ENCODE results near the gene HOMER2.

HOMER2 gene

GRCh38 chr15:82874267-82874666, 78.3 kb downstream of the HOMER2 start:
- Histone ChIP-seq H3K4me2 (ENCODE audit: insufficient read depth, low read length, poor library complexity, severe bottlenecking) (no peak overlapping the region), H3K27ac (replicated peaks; ENCODE audit: low read length) (no peak overlapping the region), H3K4ac (ENCODE audit: low read length) (no peak overlapping the region), H3K36me3 (replicated peaks in 1 of 2; ENCODE audit: control insufficient read depth in 2 of 2, insufficient read depth in 2 of 2, low read length in 2 of 2) (peaks cover 0 to 14% of the 10 kb centered on the region in 2 donors), H4K91ac (ENCODE audit: low read depth, low read length, poor library complexity) (no peak overlapping the region), H3K18ac (ENCODE audit: low read length) (no peak overlapping the region), H3K9me3 (replicated peaks in 1 of 2; ENCODE audit: control insufficient read depth in 2 of 2, insufficient read depth in 1 of 2, low read depth in 1 of 2, low read length in 2 of 2) (no peaks in the 10 kb centered on the region), H2AK5ac (ENCODE audit: low read depth, low read length) (no peak overlapping the region), H3K4me3 (ENCODE audit: low read length in 2 of 2) (no peak overlapping the region), H2BK5ac (ENCODE audit: low read length) (no peak overlapping the region), H3K27me3 (ENCODE audit: control insufficient read depth in 3 of 3, insufficient read depth in 3 of 3, low read depth in 1 of 3, low read length in 3 of 3) (no peaks in the 10 kb centered on the region), H2BK120ac (ENCODE audit: low read depth, low read length) (no peak overlapping the region), H3K14ac (ENCODE audit: low read length) (no peak overlapping the region), H3K79me1 (ENCODE audit: low read depth, low read length) (no peaks in the 10 kb centered on the region), H4K8ac (ENCODE audit: low read depth, low read length) (no peak overlapping the region), H2AFZ (ENCODE audit: low read length) (no peak overlapping the region), H3K9ac (ENCODE audit: low read depth, low read length, poor library complexity) (no peak overlapping the region), H3K4me1 (ENCODE audit: control insufficient read depth in 2 of 2, insufficient read depth in 1 of 2, low read depth in 1 of 2, low read length in 2 of 2) (no peaks in the 10 kb centered on the region), H3K23ac (ENCODE audit: low read depth, low read length, poor library complexity) (no peak overlapping the region), H2BK12ac (ENCODE audit: low read length) (no peak overlapping the region), H2BK15ac (ENCODE audit: low read length) (no peak overlapping the region)
- DNase-seq (ENCODE audit: low spot score): no peak
- no CpG with 5 or more reads among the region's 1 CpG for WGBS, 2 donors (ENCODE audit: extremely low coverage in 2 of 2, insufficient read length in 2 of 2, insufficient replicate concordance in 1 of 2)

GRCh38 chr15:82873000-82873680, 79.4 kb downstream of the HOMER2 start:
- no peaks in the 10 kb centered on the region for H3K79me1 ChIP-seq (ENCODE audit: low read depth, low read length)
- H2BK5ac ChIP-seq (ENCODE audit: low read length): no peak overlapping the region
- H3K18ac ChIP-seq (ENCODE audit: low read length): no peak overlapping the region
- no peak overlapping the region for H2AFZ ChIP-seq (ENCODE audit: low read length)
- no peak overlapping the region for H4K91ac ChIP-seq (ENCODE audit: low read depth, low read length, poor library complexity)
- H3K4ac ChIP-seq (ENCODE audit: low read length): no peak overlapping the region
- H2BK15ac ChIP-seq (ENCODE audit: low read length): no peak overlapping the region
- no peak overlapping the region for H3K14ac ChIP-seq (ENCODE audit: low read length)
- H3K4me1 ChIP-seq (ENCODE audit: control insufficient read depth in 2 of 2, insufficient read depth in 1 of 2, low read depth in 1 of 2, low read length in 2 of 2): no peaks in the 10 kb centered on the region
- no peak overlapping the region for H3K27ac ChIP-seq (replicated peaks; ENCODE audit: low read length)
- H3K9ac ChIP-seq (ENCODE audit: low read depth, low read length, poor library complexity): no peak overlapping the region
- H4K8ac ChIP-seq (ENCODE audit: low read depth, low read length): no peak overlapping the region
- H3K23ac ChIP-seq (ENCODE audit: low read depth, low read length, poor library complexity): no peak overlapping the region
- no peaks in the 10 kb centered on the region for H3K9me3 ChIP-seq (replicated peaks in 1 of 2; ENCODE audit: control insufficient read depth in 2 of 2, insufficient read depth in 1 of 2, low read depth in 1 of 2, low read length in 2 of 2)
- no peaks in the 10 kb centered on the region for H3K27me3 ChIP-seq (ENCODE audit: control insufficient read depth in 3 of 3, insufficient read depth in 3 of 3, low read depth in 1 of 3, low read length in 3 of 3)
- no peak overlapping the region for H2BK120ac ChIP-seq (ENCODE audit: low read depth, low read length)
- peaks cover 0 to 14% of the 10 kb centered on the region in 2 donors for H3K36me3 ChIP-seq (replicated peaks in 1 of 2; ENCODE audit: control insufficient read depth in 2 of 2, insufficient read depth in 2 of 2, low read length in 2 of 2)
- H3K4me3 ChIP-seq (ENCODE audit: low read length in 2 of 2): no peak overlapping the region
- no peak for DNase-seq (ENCODE audit: low spot score)
- H2BK12ac ChIP-seq (ENCODE audit: low read length): no peak overlapping the region
- no peak overlapping the region for H3K4me2 ChIP-seq (ENCODE audit: insufficient read depth, low read length, poor library complexity, severe bottlenecking)
- no peak overlapping the region for H2AK5ac ChIP-seq (ENCODE audit: low read depth, low read length)
- no CpG with 5 or more reads among the region's 7 CpGs for WGBS, 2 donors (ENCODE audit: extremely low coverage in 2 of 2, insufficient read length in 2 of 2, insufficient replicate concordance in 1 of 2)

GRCh38 chr15:82871832-82872484, 80.6 kb downstream of the HOMER2 start:
- H3K4me1 ChIP-seq (ENCODE audit: control insufficient read depth in 2 of 2, insufficient read depth in 1 of 2, low read depth in 1 of 2, low read length in 2 of 2): no peaks in the 10 kb centered on the region
- no peak overlapping the region for H2BK15ac ChIP-seq (ENCODE audit: low read length)
- DNase-seq (ENCODE audit: low spot score): no peak
- no peak overlapping the region for H3K23ac ChIP-seq (ENCODE audit: low read depth, low read length, poor library complexity)
- H3K4me3 ChIP-seq (ENCODE audit: low read length in 2 of 2): no peak overlapping the region
- H3K27me3 ChIP-seq (ENCODE audit: control insufficient read depth in 3 of 3, insufficient read depth in 3 of 3, low read depth in 1 of 3, low read length in 3 of 3): no peaks in the 10 kb centered on the region
- H3K27ac ChIP-seq (replicated peaks; ENCODE audit: low read length): no peak overlapping the region
- no peak overlapping the region for H4K91ac ChIP-seq (ENCODE audit: low read depth, low read length, poor library complexity)
- no peak overlapping the region for H3K4me2 ChIP-seq (ENCODE audit: insufficient read depth, low read length, poor library complexity, severe bottlenecking)
- H2BK5ac ChIP-seq (ENCODE audit: low read length): no peak overlapping the region
- H3K79me1 ChIP-seq (ENCODE audit: low read depth, low read length): no peaks in the 10 kb centered on the region
- H2AFZ ChIP-seq (ENCODE audit: low read length): no peak overlapping the region
- no peaks in the 10 kb centered on the region for H3K9me3 ChIP-seq (replicated peaks in 1 of 2; ENCODE audit: control insufficient read depth in 2 of 2, insufficient read depth in 1 of 2, low read depth in 1 of 2, low read length in 2 of 2)
- WGBS, 2 donors (ENCODE audit: extremely low coverage in 2 of 2, insufficient read length in 2 of 2, insufficient replicate concordance in 1 of 2): no CpG with 5 or more reads among the region's 7 CpGs
- no peak overlapping the region for H3K9ac ChIP-seq (ENCODE audit: low read depth, low read length, poor library complexity)
- no peak overlapping the region for H3K18ac ChIP-seq (ENCODE audit: low read length)
- no peak overlapping the region for H2BK12ac ChIP-seq (ENCODE audit: low read length)
- H3K14ac ChIP-seq (ENCODE audit: low read length): no peak overlapping the region
- H4K8ac ChIP-seq (ENCODE audit: low read depth, low read length): no peak overlapping the region
- no peak overlapping the region for H2AK5ac ChIP-seq (ENCODE audit: low read depth, low read length)
- no peak overlapping the region for H2BK120ac ChIP-seq (ENCODE audit: low read depth, low read length)
- H3K4ac ChIP-seq (ENCODE audit: low read length): no peak overlapping the region
- H3K36me3 ChIP-seq (replicated peaks in 1 of 2; ENCODE audit: control insufficient read depth in 2 of 2, insufficient read depth in 2 of 2, low read length in 2 of 2): peaks cover 0 to 14% of the 10 kb centered on the region in 2 donors

DNA sequence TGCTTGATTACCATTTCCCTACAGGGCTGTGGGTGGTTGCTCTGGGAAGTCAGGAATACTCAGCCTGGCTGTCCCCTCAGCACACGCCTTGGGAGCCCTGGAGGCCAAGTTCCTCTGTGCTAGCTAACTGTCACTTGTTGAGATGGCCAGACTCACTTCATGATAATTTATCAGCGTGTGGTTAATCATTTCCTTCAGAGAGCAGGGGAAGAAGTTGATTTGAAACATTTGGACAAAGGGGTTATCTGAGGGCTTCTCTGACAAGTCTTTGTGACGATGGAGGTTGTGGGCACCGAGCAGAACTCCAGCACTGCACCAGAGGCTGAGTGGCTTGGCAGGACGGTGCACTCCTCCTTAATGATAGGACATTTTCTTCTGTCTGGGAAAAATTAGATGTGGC, 81.2 kb downstream of the HOMER2 start:
- H3K4ac ChIP-seq (ENCODE audit: low read length): no peak overlapping the region
- H3K23ac ChIP-seq (ENCODE audit: low read depth, low read length, poor library complexity): no peak overlapping the region
- H3K27ac ChIP-seq (replicated peaks; ENCODE audit: low read length): no peak overlapping the region
- H3K18ac ChIP-seq (ENCODE audit: low read length): no peak overlapping the region
- no peak overlapping the region for H3K9ac ChIP-seq (ENCODE audit: low read depth, low read length, poor library complexity)
- H4K8ac ChIP-seq (ENCODE audit: low read depth, low read length): no peak overlapping the region
- WGBS, 2 donors (ENCODE audit: extremely low coverage in 2 of 2, insufficient read length in 2 of 2, insufficient replicate concordance in 1 of 2): no CpG with 5 or more reads among the region's 5 CpGs
- no peak overlapping the region for H2BK120ac ChIP-seq (ENCODE audit: low read depth, low read length)
- H4K91ac ChIP-seq (ENCODE audit: low read depth, low read length, poor library complexity): no peak overlapping the region
- H2BK5ac ChIP-seq (ENCODE audit: low read length): no peak overlapping the region
- no peak overlapping the region for H2BK15ac ChIP-seq (ENCODE audit: low read length)
- H3K4me1 ChIP-seq (ENCODE audit: control insufficient read depth in 2 of 2, insufficient read depth in 1 of 2, low read depth in 1 of 2, low read length in 2 of 2): no peaks in the 10 kb centered on the region
- H3K79me1 ChIP-seq (ENCODE audit: low read depth, low read length): no peaks in the 10 kb centered on the region
- H2BK12ac ChIP-seq (ENCODE audit: low read length): no peak overlapping the region
- peaks cover 0 to 14% of the 10 kb centered on the region in 2 donors for H3K36me3 ChIP-seq (replicated peaks in 1 of 2; ENCODE audit: control insufficient read depth in 2 of 2, insufficient read depth in 2 of 2, low read length in 2 of 2)
- H3K27me3 ChIP-seq (ENCODE audit: control insufficient read depth in 3 of 3, insufficient read depth in 3 of 3, low read depth in 1 of 3, low read length in 3 of 3): no peaks in the 10 kb centered on the region
- H2AK5ac ChIP-seq (ENCODE audit: low read depth, low read length): no peak overlapping the region
- H3K9me3 ChIP-seq (replicated peaks in 1 of 2; ENCODE audit: control insufficient read depth in 2 of 2, insufficient read depth in 1 of 2, low read depth in 1 of 2, low read length in 2 of 2): no peaks in the 10 kb centered on the region
- no peak overlapping the region for H3K4me3 ChIP-seq (ENCODE audit: low read length in 2 of 2)
- no peak overlapping the region for H2AFZ ChIP-seq (ENCODE audit: low read length)
- no peak for DNase-seq (ENCODE audit: low spot score)
- H3K4me2 ChIP-seq (ENCODE audit: insufficient read depth, low read length, poor library complexity, severe bottlenecking): no peak overlapping the region
- H3K14ac ChIP-seq (ENCODE audit: low read length): no peak overlapping the region

Data from neuronal stem cell (in vitro differentiated cells).